ENCODE data around the gene CDK9. TPM values are rescaled to one million over a fixed set of nuclear protein-coding genes. Genes with fewer than 3 reads are reported as not detected.

The CDK9 gene
- total and polyA plus RNA-seq, 2 experiments from 2014 or later: 58.5 to 84.3 TPM

- Histone ChIP-seq H3K9me2 (ENCODE audit: insufficient read depth) (no peaks in the 10 kb centered on the region), H4K20me1 (replicated peaks; ENCODE audit: insufficient read depth) (no peaks in the 10 kb centered on the region), H3K4me2 (no peak overlapping the region), H3K4me1 (ENCODE audit: insufficient read depth) (peaks cover 5% of the 10 kb centered on the region; the same call in 1 of the 2 replicates), H3K27me3 (ENCODE audit: insufficient read depth) (no peaks in the 10 kb centered on the region), H3K4me3 (no peak overlapping the region), H3F3A (replicated peaks; ENCODE audit: low read depth) (peaks cover 8% of the 10 kb centered on the region; the same call in 1 of the 2 replicates), H2AFZ (peak overlapping the region; percentile 80), H3K36me3 (ENCODE audit: insufficient read depth) (no peaks in the 10 kb centered on the region), H3K79me2 (replicated peaks; ENCODE audit: insufficient read depth) (no peaks in the 10 kb centered on the region), H3K27ac (ENCODE audit: low read depth) (no peak overlapping the region)
- H3K4me1 Mint-ChIP-seq: peaks cover 20% of the 10 kb centered on the region
- TF ChIP-seq CTCF (conservative IDR thresholded peaks at IDR 0.05; ENCODE audit: low read depth in 2 of 2): no peak
- no peak for TF ChIP-seq STAT1 (IDR thresholded peaks at IDR 0.05; ENCODE audit: unreplicated experiment)
- TF ChIP-seq ZNF331 (CRISPR knock-in tag; IDR thresholded peaks at IDR 0.05; ENCODE audit: low read depth): no peak
- TF ChIP-seq ZNF114 (CRISPR knock-in tag; IDR thresholded peaks at IDR 0.05): no peak
- no peak for TF ChIP-seq NANOG (IDR thresholded peaks at IDR 0.05; ENCODE audit: borderline replicate concordance)
- TF ChIP-seq ETS1 (IDR thresholded peaks at IDR 0.05): no peak
- TF ChIP-seq REST (IDR thresholded peaks at IDR 0.05; ENCODE audit: unreplicated experiment): no peak
- no peak for TF ChIP-seq POLR2AphosphoS5 (IDR thresholded peaks at IDR 0.05; ENCODE audit: low read depth)
- TF ChIP-seq JUNB (IDR thresholded peaks at IDR 0.05; ENCODE audit: unreplicated experiment): no peak
- no peak for TF ChIP-seq CREB1 (CRISPR knock-in tag; IDR thresholded peaks at IDR 0.05; ENCODE audit: low read depth)
- no peak for TF ChIP-seq EZH2 (IDR thresholded peaks at IDR 0.05; ENCODE audit: low read depth, unreplicated experiment)
- no peak for TF ChIP-seq EZH2phosphoT487 (IDR thresholded peaks at IDR 0.05; ENCODE audit: unreplicated experiment)
- TF ChIP-seq ZNF462 (CRISPR knock-in tag; IDR thresholded peaks at IDR 0.05): no peak
- ATAC-seq: no peak
- H3K4me3 Mint-ChIP-seq: no peak overlapping the region
- peaks cover 11% of the 10 kb centered on the region for H3K27me3 Mint-ChIP-seq (ENCODE audit: insufficient read depth, low read depth, poor library complexity)
- no peak for DNase-seq (ENCODE audit: low spot score)
- H3K9me3 Mint-ChIP-seq: peaks cover 2% of the 10 kb centered on the region; the same call in 1 of the 3 replicates
- no peak overlapping the region for H3K27ac Mint-ChIP-seq
- H3K36me3 Mint-ChIP-seq (ENCODE audit: low read depth): no peaks in the 10 kb centered on the region; the same call in 2 of the 3 replicates
Observed at GRCh38 chr9:127776924-127777289, 8.9 kb upstream of the CDK9 start.
